GM19035 (cell line): Measurements from ENCODE around the gene ADAMTS17.

Source experiments
- ATAC-seq: cut with Tn5 transposase; IDR thresholded peaks from one replicate; pipeline ENCODE4 v1.9.1; 2021; ENCODE audit not compliant: unreplicated experiment

Gene ADAMTS17

GRCh38 chr15:100032358-100033085, 309.3 kb downstream of the ADAMTS17 start:
- no peak for ATAC-seq

- no peak for ATAC-seq
Observed at GRCh38 chr15:100031665-100032357, 310.0 kb downstream of the ADAMTS17 start.

- ATAC-seq: no peak
Observed at GRCh38 chr15:100030586-100031229, 311.1 kb downstream of the ADAMTS17 start.

GRCh38 chr15:100029868-100030479, 311.8 kb downstream of the ADAMTS17 start:
- ATAC-seq: no peak

- ATAC-seq: no peak
Observed at GRCh38 chr15:100029045-100029444, 312.7 kb downstream of the ADAMTS17 start.

GRCh38 chr15:100026041-100026440, 315.7 kb downstream of the ADAMTS17 start:
- no peak for ATAC-seq

GRCh38 chr15:100022806-100023205, 319.0 kb downstream of the ADAMTS17 start:
- ATAC-seq: no peak

- no peak for ATAC-seq
Observed at GRCh38 chr15:100022391-100022790, 319.4 kb downstream of the ADAMTS17 start.

GRCh38 chr15:100021653-100022052, 320.1 kb downstream of the ADAMTS17 start:
- no peak for ATAC-seq

GRCh38 chr15:100020614-100021013, 321.2 kb downstream of the ADAMTS17 start:
- ATAC-seq: no peak

- no peak for ATAC-seq
Observed at GRCh38 chr15:100020189-100020588, 321.6 kb downstream of the ADAMTS17 start.

GRCh38 chr15:100019601-100020000, 322.2 kb downstream of the ADAMTS17 start:
- ATAC-seq: no peak

GRCh38 chr15:100018191-100018590, 323.6 kb downstream of the ADAMTS17 start:
- ATAC-seq: no peak

GRCh38 chr15:100017140-100017539, 324.6 kb downstream of the ADAMTS17 start:
- no peak for ATAC-seq

- no peak for ATAC-seq
Observed at GRCh38 chr15:100016632-100017031, 325.1 kb downstream of the ADAMTS17 start.

GRCh38 chr15:100011235-100011634, 330.5 kb downstream of the ADAMTS17 start:
- no peak for ATAC-seq

GRCh38 chr15:100009372-100009771, 332.4 kb downstream of the ADAMTS17 start:
- no peak for ATAC-seq

- ATAC-seq: no peak
Observed at GRCh38 chr15:100008258-100008657, 333.5 kb downstream of the ADAMTS17 start.

GRCh38 chr15:100007609-100008008, 334.2 kb downstream of the ADAMTS17 start:
- ATAC-seq: no peak

GRCh38 chr15:100005715-100006114, 336.1 kb downstream of the ADAMTS17 start:
- no peak for ATAC-seq

GRCh38 chr15:100005013-100005412, 336.8 kb downstream of the ADAMTS17 start:
- no peak for ATAC-seq
